OCI-LY3 (cell line): ENCODE results near the gene SLIT1.

Experiments used
- CTCF ChIP-seq: fragments of 200-600, 300-600 bp; sonication (generic); IDR thresholded peaks from 2 replicates; pipeline ENCODE4 v1.5.1; 2014; ENCODE audit warnings: antibody characterized with exemption, low read length, low read depth
- EZH2phosphoT487 ChIP-seq: fragments of 200-600 bp; shearing (Covaris generic); IDR thresholded peaks from 2 replicates; pipeline ENCODE4 v1.6.1; 2018; ENCODE audit warnings: antibody characterized with exemption, mixed run types, low read depth

GRCh38 chr10:97090644-97091043 lies 95.1 kb downstream of the SLIT1 start:
- TF ChIP-seq EZH2phosphoT487 = no peak
- TF ChIP-seq CTCF = no peak
